IMR-90 (cell line): ENCODE results near the gene PLBD1. TPM values are rescaled to one million over a fixed set of nuclear protein-coding genes. Genes with fewer than 3 reads are reported as not detected.

Experiments
- ATAC-seq: fragments of 200-7000 bp; cut with Tn5 transposase; 2 replicates; pipeline ENCODE4 v1.9.1; 2020; ENCODE audit warnings: low read depth, mild to moderate bottlenecking, moderate library complexity
- BruUV-seq: library from RNA; stranded (reverse); fragments of 400-500 nt; replicated peaks from 2 replicates; lab custom pipeline; 2021; lab: Mats Ljungman, UMichigan
- CTCF ChIA-PET: fragments of 300-600 bp; formaldehyde crosslinking; extraction: SDS; loops from one replicate; lab custom pipeline; 2021; ENCODE audit warnings: antibody characterized with exemption; lab: Yijun Ruan, JAX
- POLR2A ChIA-PET: fragments of 300-600 bp; sonication (Branson Sonifier 250); formaldehyde crosslinking; loops from one replicate; lab custom pipeline; 2022; ENCODE audit warnings: antibody characterized with exemption; ENCODE audit not compliant: unreplicated experiment; lab: Charles Lee
- DNase-seq: peaks from one replicate; pipeline ENCODE4 v3.0.0; 2013
- H2AFZ ChIP-seq: replicated peaks from 2 replicates; pipeline ENCODE3; 2013; ENCODE audit warnings: low read length, mild to moderate bottlenecking; ENCODE audit not compliant: poor library complexity
- H2AK5ac ChIP-seq: 2 replicates; pipeline ENCODE4 v1.6.1; 2013; ENCODE audit warnings: low read depth, low read length, inconsistent platforms
- H2AK9ac ChIP-seq: replicated peaks from 2 replicates; pipeline ENCODE3; 2013; ENCODE audit warnings: mild to moderate bottlenecking, low read depth, low read length, moderate library complexity; ENCODE audit not compliant: poor library complexity
- H2BK120ac ChIP-seq: 2 replicates; pipeline ENCODE4 v1.6.1; 2013; ENCODE audit warnings: low read depth, low read length, inconsistent platforms
- H2BK15ac ChIP-seq: 3 replicates; pipeline ENCODE4 v1.6.1; 2013; ENCODE audit warnings: low read depth, low read length, inconsistent platforms
- H2BK20ac ChIP-seq: 2 replicates; pipeline ENCODE4 v1.6.1; 2013; ENCODE audit warnings: low read depth, mild to moderate bottlenecking, inconsistent platforms, low read length, moderate library complexity
- H2BK5ac ChIP-seq: 2 replicates; pipeline ENCODE4 v1.6.1; 2013; ENCODE audit warnings: mild to moderate bottlenecking, low read depth, low read length, inconsistent platforms; ENCODE audit not compliant: poor library complexity, severe bottlenecking
- H3K14ac ChIP-seq: replicated peaks from 2 replicates; pipeline ENCODE4 v1.6.1; 2013; ENCODE audit warnings: low read depth, low read length, inconsistent platforms
- H3K18ac ChIP-seq: 2 replicates; pipeline ENCODE4 v1.6.1; 2013; ENCODE audit warnings: low read depth, low read length, control low read depth
- H3K23ac ChIP-seq: 2 replicates; pipeline ENCODE4 v1.6.1; 2013; ENCODE audit warnings: low read depth, low read length, inconsistent platforms
- H3K27ac ChIP-seq: 2 replicates; pipeline ENCODE4 v1.5.1; 2013; ENCODE audit warnings: mild to moderate bottlenecking, control low read depth, low read length; ENCODE audit not compliant: insufficient read depth
- H3K27me3 ChIP-seq: 2 replicates; pipeline ENCODE4 v1.6.1; 2013; ENCODE audit warnings: low read length; ENCODE audit not compliant: control insufficient read depth, insufficient read depth
- H3K36me3 ChIP-seq: 2 replicates; pipeline ENCODE4 v1.6.1; 2013; ENCODE audit warnings: low read length, mixed read lengths; ENCODE audit not compliant: control insufficient read depth, insufficient read depth
- H3K4ac ChIP-seq: 2 replicates; pipeline ENCODE4 v1.6.1; 2013; ENCODE audit warnings: low read depth, low read length, inconsistent platforms
- H3K4me1 ChIP-seq: 2 replicates; pipeline ENCODE4 v1.6.1; 2013; ENCODE audit warnings: low read length, mixed read lengths; ENCODE audit not compliant: control insufficient read depth, insufficient read depth
- H3K4me2 ChIP-seq: 2 replicates; pipeline ENCODE4 v1.6.1; 2013; ENCODE audit warnings: low read depth, mild to moderate bottlenecking, control low read depth, low read length, moderate library complexity
- H3K4me3 ChIP-seq: 2 replicates; pipeline ENCODE4 v1.5.1; 2013; ENCODE audit warnings: low read depth, mild to moderate bottlenecking, control low read depth, low read length, moderate library complexity; ENCODE audit not compliant: insufficient read depth
- H3K56ac ChIP-seq: 2 replicates; pipeline ENCODE4 v1.6.1; 2013; ENCODE audit warnings: low read length, inconsistent platforms; ENCODE audit not compliant: insufficient read depth; ENCODE audit errors: extremely low read depth
- H3K79me1 ChIP-seq, 2 experiments: 2 replicates each; pipeline ENCODE4 v1.6.1; 2013; ENCODE audit warnings: low read length in 2 of 2, inconsistent platforms in 1 of 2, low read depth in 1 of 2
- H3K9ac ChIP-seq: 2 replicates; pipeline ENCODE4 v1.6.1; 2013; ENCODE audit warnings: low read depth, low read length, control low read depth
- H3K9me1 ChIP-seq: 2 replicates; pipeline ENCODE4 v1.6.1; 2013; ENCODE audit warnings: low read length, inconsistent platforms; ENCODE audit not compliant: insufficient read depth
- H3K9me3 ChIP-seq: 2 replicates; pipeline ENCODE4 v1.6.1; 2013; ENCODE audit warnings: low read length; ENCODE audit not compliant: control insufficient read depth, insufficient read depth
- H4K20me1 ChIP-seq: 2 replicates; pipeline ENCODE4 v1.6.1; 2013; ENCODE audit warnings: low read length, inconsistent platforms; ENCODE audit not compliant: insufficient read depth
- H4K5ac ChIP-seq: 2 replicates; pipeline ENCODE4 v1.6.1; 2013; ENCODE audit warnings: mild to moderate bottlenecking, low read depth, low read length, control low read depth
- H4K8ac ChIP-seq, 2 experiments: 2 replicates each; pipeline ENCODE4 v1.6.1; 2013; ENCODE audit warnings: low read depth in 2 of 2, low read length in 2 of 2, control low read depth in 1 of 2, inconsistent platforms in 1 of 2
- H4K91ac ChIP-seq: 2 replicates; pipeline ENCODE4 v1.6.1; 2013; ENCODE audit warnings: low read depth, low read length, inconsistent platforms; ENCODE audit not compliant: insufficient read depth
- BHLHE40 ChIP-seq: fragments of 150-350 bp; IDR thresholded peaks from 2 replicates; pipeline ENCODE4 v1.6.1; 2016; ENCODE audit warnings: mild to moderate bottlenecking, low read depth, low read length
- RCOR1 ChIP-seq: IDR thresholded peaks from 2 replicates; pipeline ENCODE4 v1.6.1; 2012; ENCODE audit warnings: mild to moderate bottlenecking, low read length, improper control_type of control experiment; ENCODE audit not compliant: insufficient replicate concordance
- WGBS, 2 experiments: methylation state at CpG; one replicate each; pipeline versions ENCODE4 v1.1.5 to v1.1.7; 2013; ENCODE audit warnings: missing lambda C conversion rate in 2 of 2; ENCODE audit not compliant: insufficient read length in 1 of 2; ENCODE audit errors: extremely low coverage in 2 of 2; 5-methylcytosine and 5-hydroxymethylcytosine counted together
- dilution Hi-C: fragments of 300-500 bp; cut with HindIII; formaldehyde crosslinking; loops from one replicate; pipeline ENCODE4 v1.14.3; 2018; ENCODE audit warnings: low sequenced_read_pairs; ENCODE audit not compliant: unreplicated experiment
- in situ Hi-C: fragments of 300-500 bp; cut with MboI; formaldehyde crosslinking; loops from 3 replicates; pipeline ENCODE4 v1.14.3; 2019; ENCODE audit warnings: low sequenced_read_pairs, inconsistent platforms, mixed read lengths
- intact Hi-C: fragments of 100-400 bp; cut with micrococcal nuclease; formaldehyde crosslinking; loops from 2 replicates; pipeline ENCODE4 v1.10.0; 2022
- polyA plus RNA-seq, 3 experiments: library from polyadenylated mRNA; depleted of rRNA; stranded (reverse); fragments of >200 nt; gene quantifications; 2 replicates each; pipeline ENCODE4 v1.2.3, GENCODE V29; 2012; ENCODE audit warnings: low replicate concordance in 1 of 3
- total RNA-seq: library from RNA; depleted of rRNA; stranded (reverse); fragments of >200 nt; gene quantifications from 2 replicates; pipeline ENCODE4 v1.2.3, GENCODE V29; 2012

Gene PLBD1
- total and polyA plus RNA-seq, 2 of the 4 experiments (the other 2 are of a cell fraction): under 0.01 TPM; not detected in 1

DNA sequence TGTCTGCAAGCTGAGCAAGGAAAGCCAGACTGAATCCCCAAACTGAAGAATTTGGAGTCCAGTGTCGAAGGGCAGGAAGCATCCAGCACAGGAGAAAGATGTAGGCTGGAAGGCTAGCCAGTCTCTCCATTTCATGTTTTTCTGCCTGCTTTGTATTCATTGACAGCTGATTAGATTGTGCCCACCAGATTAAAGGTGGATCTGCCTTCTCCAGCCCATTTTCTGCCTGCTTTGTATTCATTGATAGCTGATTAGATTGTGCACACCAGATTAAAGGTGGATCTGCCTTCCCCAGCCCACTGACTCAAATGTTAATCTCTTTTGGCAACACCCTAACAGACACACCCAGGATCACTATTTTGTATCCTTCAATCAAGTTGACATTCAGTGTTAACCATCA, 85.3 kb downstream of the PLBD1 start:
- Histone ChIP-seq H3K9me3 (no peaks in the 10 kb centered on the region), H3K9me1 (no peaks in the 10 kb centered on the region), H2AK5ac (no peak overlapping the region), H3K4me1 (no peaks in the 10 kb centered on the region), H3K79me1 (peaks cover 0 to 3% of the 10 kb centered on the region in 2 experiments; a peak in 2 of 4 replicates), H3K14ac (no peak overlapping the region), H3K27me3 (no peaks in the 10 kb centered on the region), H2AFZ (no peak overlapping the region), H3K27ac (no peak overlapping the region), H4K20me1 (no peaks in the 10 kb centered on the region), H2BK20ac (no peak overlapping the region), H2BK120ac (no peak overlapping the region), H2BK15ac (no peak overlapping the region), H3K4me3 (no peak overlapping the region), H3K9ac (no peak overlapping the region), H3K18ac (no peak overlapping the region), H2AK9ac (no peak overlapping the region), H3K4me2 (no peak overlapping the region), H4K91ac (no peak overlapping the region), H3K56ac (no peak overlapping the region), H4K5ac (no peak overlapping the region), H3K23ac (no peak overlapping the region), H4K8ac (no peak overlapping the region), H3K36me3 (peaks cover 35% of the 10 kb centered on the region), H2BK5ac (no peak overlapping the region), H3K4ac (no peak overlapping the region)
- ChIA-PET CTCF (no interaction called here), POLR2A (no interaction called here)
- in situ Hi-C loops: no loop called here
- dilution Hi-C loops: no loop called here
- TF ChIP-seq BHLHE40 (no peak), RCOR1 (no peak)
- no peak for ATAC-seq
- BruUV-seq: no TSS peak
- intact Hi-C loops: no loop called here
- no CpG with 5 or more reads among the region's 1 CpG for WGBS, 2 experiments
- DNase-seq: no peak
